PC-9 (cell line): ENCODE data around the gene CMTM8. TPM values are rescaled to one million over a fixed set of nuclear protein-coding genes. Genes with fewer than 3 reads are reported as not detected.

Source experiments
- BruUV-seq: library from RNA; stranded (reverse); fragments of 400-500 nt; replicated peaks from 2 replicates; lab custom pipeline; 2021; lab: Mats Ljungman, UMichigan
- CTCF ChIA-PET: fragments of 300-600 bp; sonication (Branson Sonifier 250); formaldehyde crosslinking; loops from one replicate; lab custom pipeline; 2022; ENCODE audit warnings: antibody characterized with exemption; lab: Charles Lee
- POLR2A ChIA-PET: fragments of 300-600 bp; sonication (Branson Sonifier 250); formaldehyde crosslinking; loops from one replicate; lab custom pipeline; 2022; ENCODE audit warnings: antibody characterized with exemption; ENCODE audit not compliant: unreplicated experiment; lab: Charles Lee
- DNase-seq, 2 experiments: peaks; one replicate each; pipeline versions ENCODE4 v3.0.0 to v3.0.0-alpha.2; 2015 to 2022; ENCODE audit warnings: mixed read lengths in 1 of 2
- H2AFZ ChIP-seq: fragments of 200-600 bp; sonication (generic); 2 replicates; pipeline ENCODE4 v1.8.1; 2017; ENCODE audit warnings: antibody characterized with exemption
- H3F3A ChIP-seq: fragments of 200-600 bp; sonication (generic); 2 replicates; pipeline ENCODE4 v1.8.1; 2017; ENCODE audit warnings: antibody characterized with exemption, mild to moderate bottlenecking, low read depth; ENCODE audit not compliant: insufficient read depth
- H3K27ac ChIP-seq: fragments of 200-600 bp; sonication (generic); 2 replicates; pipeline ENCODE4 v1.6.1; 2016; ENCODE audit warnings: mixed run types
- H3K27me3 ChIP-seq: fragments of 200-600 bp; sonication (generic); 2 replicates; pipeline ENCODE4 v1.6.1; 2016; ENCODE audit warnings: low read depth, mixed run types; ENCODE audit not compliant: insufficient read depth
- H3K36me3 ChIP-seq: fragments of 200-600 bp; sonication (generic); 2 replicates; pipeline ENCODE4 v1.6.1; 2016; ENCODE audit warnings: low read depth, mixed run types
- H3K4me1 ChIP-seq: fragments of 200-600 bp; sonication (generic); replicated peaks from 2 replicates; pipeline ENCODE4 v1.6.1; 2016; ENCODE audit warnings: mixed run types; ENCODE audit not compliant: insufficient read depth
- H3K4me2 ChIP-seq: fragments of 200-600 bp; sonication (generic); 2 replicates; pipeline ENCODE4 v1.6.1; 2017; ENCODE audit warnings: mixed run types
- H3K4me3 ChIP-seq: fragments of 200-600 bp; sonication (generic); 2 replicates; pipeline ENCODE4 v1.6.1; 2016; ENCODE audit warnings: mixed run types
- H3K79me2 ChIP-seq: fragments of 200-600 bp; sonication (generic); 2 replicates; pipeline ENCODE4 v1.6.1; 2017; ENCODE audit warnings: low read depth, mixed run types
- H3K9me2 ChIP-seq: fragments of 200-600 bp; sonication (generic); 2 replicates; pipeline ENCODE4 v1.8.1; 2017; ENCODE audit warnings: mild to moderate bottlenecking; ENCODE audit not compliant: insufficient read depth
- H3K9me3 ChIP-seq: fragments of 200-600 bp; sonication (generic); 2 replicates; pipeline ENCODE4 v1.8.1; 2016; ENCODE audit warnings: low read depth; ENCODE audit not compliant: insufficient read depth
- H4K20me1 ChIP-seq: fragments of 200-600 bp; sonication (generic); 2 replicates; pipeline ENCODE4 v1.8.1; 2017; ENCODE audit not compliant: insufficient read depth
- EZH2 ChIP-seq: fragments of 200-600 bp; sonication (generic); IDR thresholded peaks from 2 replicates; pipeline ENCODE4 v1.8.0; 2017; ENCODE audit warnings: antibody characterized with exemption, low read depth
- intact Hi-C: fragments of 100-400 bp; cut with micrococcal nuclease; formaldehyde crosslinking; loops from one replicate; pipeline ENCODE4 v1.10.0; 2022; ENCODE audit not compliant: unreplicated experiment
- total RNA-seq: library from RNA; stranded (reverse); gene quantifications from 2 replicates; pipeline ENCODE4 v1.2.3, GENCODE V29; 2021
- TF ChIP-seq, protein P1 (sequence below): fragments of 200-600 bp; sonication (generic); conservative IDR thresholded peaks from 2 replicates; pipeline ENCODE4 v1.6.1; 2017; ENCODE audit warnings: mixed run types, antibody characterized with exemption, mild to moderate bottlenecking, moderate library complexity

CMTM8 gene
- total RNA-seq, 1 experiment from 2014 or later, result 17.8 TPM

DNA sequence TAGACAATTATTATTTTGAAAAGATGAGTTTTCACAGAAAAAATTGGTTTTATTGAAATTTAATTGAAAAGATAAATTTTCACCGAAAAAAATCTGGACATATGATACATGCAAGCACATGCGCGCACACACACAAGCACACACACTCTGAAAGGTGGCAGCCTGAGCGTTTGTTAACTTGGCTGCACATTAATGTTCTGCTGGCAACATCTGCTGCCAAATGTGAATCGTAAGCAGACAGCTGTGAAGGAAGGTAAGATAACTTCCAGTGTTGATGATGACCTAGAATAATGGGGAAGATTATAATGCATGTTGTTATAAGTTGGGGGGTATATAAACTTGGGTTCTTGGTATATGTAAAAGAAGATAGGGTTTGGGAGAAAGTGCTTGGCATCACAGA lies 134.8 kb downstream of the CMTM8 start:
- CTCF ChIA-PET, result no interaction called here
- no peaks in the 10 kb centered on the region for H3K36me3 ChIP-seq
- no peak overlapping the region for H3K4me3 ChIP-seq
- H2AFZ ChIP-seq, result no peak overlapping the region
- POLR2A ChIA-PET, result no interaction called here
- no peaks in the 10 kb centered on the region for H3K4me1 ChIP-seq
- no peak for DNase-seq
- H3K79me2 ChIP-seq, result no peaks in the 10 kb centered on the region
- H3F3A ChIP-seq, result no peaks in the 10 kb centered on the region
- no peak overlapping the region for H3K27ac ChIP-seq
- no peaks in the 10 kb centered on the region for H3K9me2 ChIP-seq
- no peaks in the 10 kb centered on the region for H3K9me3 ChIP-seq
- TF ChIP-seq, protein P1, sequence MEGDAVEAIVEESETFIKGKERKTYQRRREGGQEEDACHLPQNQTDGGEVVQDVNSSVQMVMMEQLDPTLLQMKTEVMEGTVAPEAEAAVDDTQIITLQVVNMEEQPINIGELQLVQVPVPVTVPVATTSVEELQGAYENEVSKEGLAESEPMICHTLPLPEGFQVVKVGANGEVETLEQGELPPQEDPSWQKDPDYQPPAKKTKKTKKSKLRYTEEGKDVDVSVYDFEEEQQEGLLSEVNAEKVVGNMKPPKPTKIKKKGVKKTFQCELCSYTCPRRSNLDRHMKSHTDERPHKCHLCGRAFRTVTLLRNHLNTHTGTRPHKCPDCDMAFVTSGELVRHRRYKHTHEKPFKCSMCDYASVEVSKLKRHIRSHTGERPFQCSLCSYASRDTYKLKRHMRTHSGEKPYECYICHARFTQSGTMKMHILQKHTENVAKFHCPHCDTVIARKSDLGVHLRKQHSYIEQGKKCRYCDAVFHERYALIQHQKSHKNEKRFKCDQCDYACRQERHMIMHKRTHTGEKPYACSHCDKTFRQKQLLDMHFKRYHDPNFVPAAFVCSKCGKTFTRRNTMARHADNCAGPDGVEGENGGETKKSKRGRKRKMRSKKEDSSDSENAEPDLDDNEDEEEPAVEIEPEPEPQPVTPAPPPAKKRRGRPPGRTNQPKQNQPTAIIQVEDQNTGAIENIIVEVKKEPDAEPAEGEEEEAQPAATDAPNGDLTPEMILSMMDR, result no peak
- no peak for TF ChIP-seq EZH2
- BruUV-seq, result no TSS peak
- H3K4me2 ChIP-seq, result no peak overlapping the region
- intact Hi-C loops, result loop anchor here (10.0 kb wide), 1 partner anchor 292 kb away; no protein-coding TSS in a partner anchor
- H3K27me3 ChIP-seq, result no peaks in the 10 kb centered on the region
- no peaks in the 10 kb centered on the region for H4K20me1 ChIP-seq

DNA sequence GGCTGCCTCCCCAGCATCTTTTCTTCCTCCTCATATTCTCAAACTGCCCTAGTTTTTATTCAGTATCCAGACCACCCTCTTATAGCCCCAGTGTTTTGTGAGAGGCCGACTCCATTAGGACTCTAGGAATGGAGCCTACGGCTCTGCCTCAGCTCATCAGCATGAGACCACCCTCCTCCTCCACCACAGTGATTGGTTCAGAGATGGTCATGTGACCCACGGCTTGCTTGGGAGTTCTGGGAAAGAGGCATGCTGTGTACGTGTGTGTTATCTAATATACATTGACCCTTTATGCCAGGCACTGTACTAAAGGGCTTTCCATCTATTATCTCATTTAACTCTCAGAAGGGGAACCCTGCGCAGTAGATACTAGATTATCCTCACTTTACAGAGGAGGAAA lies 135.4 kb downstream of the CMTM8 start:
- Histone ChIP-seq H3K4me1 (no peaks in the 10 kb centered on the region), H3K4me3 (no peak overlapping the region), H3K9me2 (no peaks in the 10 kb centered on the region), H3K9me3 (no peaks in the 10 kb centered on the region), H3K79me2 (no peaks in the 10 kb centered on the region), H3K36me3 (no peaks in the 10 kb centered on the region), H3F3A (no peaks in the 10 kb centered on the region), H2AFZ (no peak overlapping the region), H3K27me3 (no peaks in the 10 kb centered on the region), H3K27ac (no peak overlapping the region), H3K4me2 (no peak overlapping the region), H4K20me1 (no peaks in the 10 kb centered on the region)
- no peak for TF ChIP-seq EZH2
- TF ChIP-seq, protein P1, result no peak
- POLR2A ChIA-PET, result interaction anchor here (0.6 kb wide), 1 partner anchor 58 kb away, joined by 3 read pairs; no protein-coding TSS in a partner anchor
- DNase-seq, result no peak
- no TSS peak for BruUV-seq
- CTCF ChIA-PET, result interaction anchor here (0.7 to 1.5 kb wide), 2 partner anchors 34 to 94 kb away, joined by 6 to 7 read pairs; no protein-coding TSS in a partner anchor
- intact Hi-C loops, result loop anchor here (2.0 to 10.0 kb wide), 2 partner anchors 95 to 291 kb away; no protein-coding TSS in a partner anchor

DNA sequence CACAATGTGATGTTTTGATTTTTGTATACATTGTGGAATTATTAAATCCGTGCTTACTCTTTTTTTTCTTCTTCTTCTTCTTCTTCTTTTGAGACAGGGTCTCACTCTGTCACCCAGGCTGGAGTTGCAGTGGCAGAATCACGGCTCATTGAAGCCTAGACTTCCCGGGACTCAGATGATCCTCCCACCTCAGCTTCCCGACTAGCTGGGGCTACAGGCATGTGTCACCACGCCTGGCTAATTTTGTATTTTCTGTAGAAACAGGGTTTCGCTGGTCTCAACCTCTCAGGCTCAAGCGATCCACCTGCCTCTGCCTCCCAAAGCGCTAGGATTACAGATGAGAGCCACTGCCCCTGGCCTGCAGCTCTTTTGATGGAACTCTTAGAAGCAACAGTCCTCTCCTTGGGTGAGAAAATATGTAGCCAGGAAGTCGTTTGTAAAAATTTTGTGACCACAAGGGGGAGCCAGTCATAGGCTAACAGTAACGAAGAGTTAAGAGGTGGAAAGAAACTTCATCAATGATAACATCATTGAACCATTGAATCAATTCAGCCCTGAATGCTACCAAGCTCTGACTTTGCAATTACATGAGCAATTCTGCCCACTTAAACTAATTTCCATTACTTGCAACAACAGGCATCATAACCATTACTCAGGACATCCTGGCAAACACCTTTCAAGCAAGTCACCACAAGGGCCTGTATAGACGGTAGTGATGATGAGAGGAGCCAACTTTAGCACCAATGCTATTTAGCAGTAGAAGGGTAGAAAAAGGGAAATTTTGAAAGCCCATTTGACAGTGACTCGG lies 136.5 kb downstream of the CMTM8 start:
- no peak overlapping the region for H3K4me3 ChIP-seq
- no peak for TF ChIP-seq EZH2
- TF ChIP-seq, protein P1, result peak; percentile 67
- intact Hi-C loops, result loop anchor here (1.0 to 10.0 kb wide), 3 partner anchors 94 to 290 kb away; no protein-coding TSS in a partner anchor
- no peaks in the 10 kb centered on the region for H3K9me3 ChIP-seq
- H3K4me1 ChIP-seq, result no peaks in the 10 kb centered on the region
- no TSS peak for BruUV-seq
- no peak overlapping the region for H3K4me2 ChIP-seq
- H4K20me1 ChIP-seq, result no peaks in the 10 kb centered on the region
- no peaks in the 10 kb centered on the region for H3K9me2 ChIP-seq
- H3K79me2 ChIP-seq, result no peaks in the 10 kb centered on the region
- CTCF ChIA-PET, result interaction anchor here (0.6 to 1.5 kb wide), 6 partner anchors 19 to 463 kb away, joined by 3 to 9 read pairs (median 6); no protein-coding TSS in a partner anchor
- no peaks in the 10 kb centered on the region for H3F3A ChIP-seq
- no peaks in the 10 kb centered on the region for H3K27me3 ChIP-seq
- peak in 1 of 2 experiments; percentile 44 for DNase-seq
- no peaks in the 10 kb centered on the region for H3K36me3 ChIP-seq
- no peak overlapping the region for H2AFZ ChIP-seq
- POLR2A ChIA-PET, result interaction anchor here (0.6 kb wide), 1 partner anchor 107 kb away, joined by 7 read pairs; no protein-coding TSS in a partner anchor
- no peak overlapping the region for H3K27ac ChIP-seq
